GM12875 (cell line): ENCODE measurements around the gene MAB21L4.

Experiments
- H3K4me3 ChIP-seq: one replicate; pipeline ENCODE4 v1.5.1; 2011; ENCODE audit warnings: low read depth, low read length, control low read depth
- CTCF ChIP-seq: IDR thresholded peaks from 2 replicates; pipeline ENCODE4 v1.5.1; 2011; ENCODE audit warnings: low read depth, mild to moderate bottlenecking, control low read depth, inconsistent platforms, low read length, moderate library complexity, borderline replicate concordance; ENCODE audit not compliant: insufficient read depth

Gene MAB21L4

GRCh38 chr2:240913810-240914644 is 18.1 kb upstream of the MAB21L4 start:
- no peak overlapping the region for H3K4me3 ChIP-seq
- TF ChIP-seq CTCF = peak; percentile 98

GRCh38 chr2:240912878-240913809 is 17.2 kb upstream of the MAB21L4 start:
- TF ChIP-seq CTCF = no peak
- no peak overlapping the region for H3K4me3 ChIP-seq

- H3K4me3 ChIP-seq = no peak overlapping the region
- TF ChIP-seq CTCF = no peak
Observed at GRCh38 chr2:240911641-240912265, 15.8 kb upstream of the MAB21L4 start.

GRCh38 chr2:240909216-240909974 is 13.4 kb upstream of the MAB21L4 start:
- H3K4me3 ChIP-seq = no peak overlapping the region
- TF ChIP-seq CTCF = no peak

GRCh38 chr2:240906911-240907590 is 11.1 kb upstream of the MAB21L4 start:
- no peak overlapping the region for H3K4me3 ChIP-seq
- no peak for TF ChIP-seq CTCF

GRCh38 chr2:240906141-240906910 is 10.4 kb upstream of the MAB21L4 start, which contains the start of gene CROCC2:
Gene CROCC2, plus strand, starts transcription at chr2:240906336. Its CDS starts 178 bp downstream, at chr2:240906514.
- H3K4me3 ChIP-seq = no peak within 1 kb of the TSS
- no peak for TF ChIP-seq CTCF
